Transverse colon (tissue), 3 donors: Measurements from ENCODE around the gene INSIG2.

Experiments
- CTCF ChIP-seq, 5 experiments: fragments of 200-600 bp in 3 of 5; fragments of 450-650 bp in 2 of 5; sonication (generic) in 3 of 5; IDR thresholded peaks; 1 replicate in 2 of 5; 2 replicates in 3 of 5; pipeline ENCODE4 v1.5.1; 2016 to 2017; ENCODE audit warnings: antibody characterized with exemption in 5 of 5, inconsistent platforms in 3 of 5, mild to moderate bottlenecking in 2 of 5, moderate library complexity in 1 of 5
- EP300 ChIP-seq: sonication (generic); formaldehyde crosslinking; IDR thresholded peaks from one replicate; pipeline ENCODE4 v1.6.1; 2017; ENCODE audit warnings: antibody characterized with exemption, low read depth

GRCh38 chr2:118052474-118052873 is 35.8 kb upstream of the INSIG2 start:
- TF ChIP-seq CTCF (IDR thresholded peaks at IDR 0.05) (no peak), EP300 (no peak)
